GM12801 (cell line): Measurements from ENCODE around the gene SRGAP3.

ENCODE experiments used
- TF ChIP-seq, protein P1 (sequence below): IDR thresholded peaks from one replicate; pipeline ENCODE4 v1.5.1; 2011; ENCODE audit warnings: control low read depth; ENCODE audit not compliant: insufficient read length; ENCODE audit errors: extremely low read depth

SRGAP3 gene

GRCh38 chr3:9037144-9037711 is 212.2 kb downstream of the SRGAP3 start:
- TF ChIP-seq, protein P1, sequence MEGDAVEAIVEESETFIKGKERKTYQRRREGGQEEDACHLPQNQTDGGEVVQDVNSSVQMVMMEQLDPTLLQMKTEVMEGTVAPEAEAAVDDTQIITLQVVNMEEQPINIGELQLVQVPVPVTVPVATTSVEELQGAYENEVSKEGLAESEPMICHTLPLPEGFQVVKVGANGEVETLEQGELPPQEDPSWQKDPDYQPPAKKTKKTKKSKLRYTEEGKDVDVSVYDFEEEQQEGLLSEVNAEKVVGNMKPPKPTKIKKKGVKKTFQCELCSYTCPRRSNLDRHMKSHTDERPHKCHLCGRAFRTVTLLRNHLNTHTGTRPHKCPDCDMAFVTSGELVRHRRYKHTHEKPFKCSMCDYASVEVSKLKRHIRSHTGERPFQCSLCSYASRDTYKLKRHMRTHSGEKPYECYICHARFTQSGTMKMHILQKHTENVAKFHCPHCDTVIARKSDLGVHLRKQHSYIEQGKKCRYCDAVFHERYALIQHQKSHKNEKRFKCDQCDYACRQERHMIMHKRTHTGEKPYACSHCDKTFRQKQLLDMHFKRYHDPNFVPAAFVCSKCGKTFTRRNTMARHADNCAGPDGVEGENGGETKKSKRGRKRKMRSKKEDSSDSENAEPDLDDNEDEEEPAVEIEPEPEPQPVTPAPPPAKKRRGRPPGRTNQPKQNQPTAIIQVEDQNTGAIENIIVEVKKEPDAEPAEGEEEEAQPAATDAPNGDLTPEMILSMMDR: no peak

- TF ChIP-seq, protein P1: no peak
These were observed 212.9 kb downstream of the SRGAP3 start for GRCh38 chr3:9036404-9037131.

DNA sequence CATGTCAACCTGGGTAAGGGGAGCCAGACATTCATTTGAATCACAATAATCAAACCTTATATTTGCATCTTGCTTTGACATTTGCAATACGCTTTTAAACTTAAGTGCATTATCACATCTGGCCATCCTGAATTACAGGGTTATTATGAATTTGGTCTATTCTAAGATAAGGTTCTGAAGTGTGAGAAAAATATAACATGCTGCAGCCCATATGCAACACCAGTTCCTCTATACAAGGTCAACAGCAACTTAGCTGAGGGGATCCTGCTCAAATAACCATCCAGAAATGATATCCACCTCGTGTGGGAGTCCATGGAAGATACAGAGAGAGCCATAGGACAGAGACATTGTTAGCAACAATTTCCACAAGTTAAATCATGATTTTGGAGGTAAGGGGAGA is 213.5 kb downstream of the SRGAP3 start:
- TF ChIP-seq, protein P1: no peak

DNA sequence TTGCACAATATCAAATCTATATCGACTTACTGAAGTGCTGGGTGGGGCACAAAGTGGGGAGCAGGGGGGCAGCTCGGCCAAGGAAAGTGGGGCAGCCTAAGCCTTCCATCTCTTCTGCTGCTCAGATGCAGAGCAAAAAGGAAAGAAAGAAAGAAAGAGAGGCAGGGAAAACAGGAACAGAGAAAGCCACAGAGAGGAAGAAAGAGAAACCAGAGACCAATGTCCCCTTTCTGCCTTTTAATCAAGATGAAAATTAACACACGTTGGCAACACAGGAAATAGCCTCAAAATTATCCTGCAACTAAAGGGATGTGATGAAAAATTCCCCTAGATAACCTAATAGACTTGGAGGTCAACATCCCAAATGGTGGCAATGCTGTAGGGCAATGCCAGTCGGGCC is 214.0 kb downstream of the SRGAP3 start:
- TF ChIP-seq, protein P1: no peak

GRCh38 chr3:9033867-9034266 is 215.6 kb downstream of the SRGAP3 start:
- TF ChIP-seq, protein P1: no peak

GRCh38 chr3:9032231-9032777 is 217.1 kb downstream of the SRGAP3 start:
- TF ChIP-seq, protein P1: no peak

DNA sequence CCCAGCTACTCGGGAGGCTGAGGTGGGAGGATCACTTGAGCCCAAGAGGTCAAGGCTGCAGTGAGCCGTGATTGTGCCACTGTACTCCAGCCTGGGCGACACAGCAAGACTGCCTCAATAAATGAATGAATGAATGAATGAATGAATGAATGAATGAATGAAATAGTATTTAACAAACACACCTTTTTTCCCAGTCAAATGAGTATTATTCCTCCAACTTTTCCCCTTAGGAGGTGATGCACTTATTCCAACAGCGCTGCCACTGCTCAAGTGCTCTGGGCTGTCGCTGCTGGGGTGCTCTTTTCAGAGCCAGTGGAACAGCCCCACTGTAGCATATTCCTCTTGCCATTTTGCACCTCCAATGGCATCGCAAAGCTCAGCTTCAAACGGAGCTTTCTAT is 219.4 kb downstream of the SRGAP3 start:
- TF ChIP-seq, protein P1: no peak
